HG03135 (cell line): Measurements from ENCODE around the gene DDIT3.

Source experiments
- ATAC-seq: cut with Tn5 transposase; IDR thresholded peaks from one replicate; pipeline ENCODE4 v1.9.1; 2021; ENCODE audit warnings: mild to moderate bottlenecking, moderate library complexity; ENCODE audit not compliant: unreplicated experiment

DDIT3 gene

DNA sequence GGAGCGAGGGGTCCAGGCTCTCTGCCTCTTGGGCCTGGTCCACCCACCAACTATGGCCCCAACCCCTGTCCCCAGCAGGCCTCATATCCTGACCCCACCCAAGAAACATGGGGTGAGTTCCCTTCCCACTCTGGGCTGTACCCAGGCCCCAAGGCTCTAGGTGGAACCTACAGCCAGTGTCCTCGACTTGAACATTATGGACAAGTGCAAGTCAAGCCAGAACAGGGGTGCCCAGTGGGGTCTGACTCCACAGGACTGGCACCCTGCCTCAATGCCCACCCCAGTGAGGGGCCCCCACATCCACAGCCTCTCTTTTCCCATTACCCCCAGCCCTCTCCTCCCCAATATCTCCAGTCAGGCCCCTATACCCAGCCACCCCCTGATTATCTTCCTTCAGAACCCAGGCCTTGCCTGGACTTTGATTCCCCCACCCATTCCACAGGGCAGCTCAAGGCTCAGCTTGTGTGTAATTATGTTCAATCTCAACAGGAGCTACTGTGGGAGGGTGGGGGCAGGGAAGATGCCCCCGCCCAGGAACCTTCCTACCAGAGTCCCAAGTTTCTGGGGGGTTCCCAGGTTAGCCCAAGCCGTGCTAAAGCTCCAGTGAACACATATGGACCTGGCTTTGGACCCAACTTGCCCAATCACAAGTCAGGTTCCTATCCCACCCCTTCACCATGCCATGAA lies 49.2 kb downstream of the DDIT3 start:
- ATAC-seq = no peak

DNA sequence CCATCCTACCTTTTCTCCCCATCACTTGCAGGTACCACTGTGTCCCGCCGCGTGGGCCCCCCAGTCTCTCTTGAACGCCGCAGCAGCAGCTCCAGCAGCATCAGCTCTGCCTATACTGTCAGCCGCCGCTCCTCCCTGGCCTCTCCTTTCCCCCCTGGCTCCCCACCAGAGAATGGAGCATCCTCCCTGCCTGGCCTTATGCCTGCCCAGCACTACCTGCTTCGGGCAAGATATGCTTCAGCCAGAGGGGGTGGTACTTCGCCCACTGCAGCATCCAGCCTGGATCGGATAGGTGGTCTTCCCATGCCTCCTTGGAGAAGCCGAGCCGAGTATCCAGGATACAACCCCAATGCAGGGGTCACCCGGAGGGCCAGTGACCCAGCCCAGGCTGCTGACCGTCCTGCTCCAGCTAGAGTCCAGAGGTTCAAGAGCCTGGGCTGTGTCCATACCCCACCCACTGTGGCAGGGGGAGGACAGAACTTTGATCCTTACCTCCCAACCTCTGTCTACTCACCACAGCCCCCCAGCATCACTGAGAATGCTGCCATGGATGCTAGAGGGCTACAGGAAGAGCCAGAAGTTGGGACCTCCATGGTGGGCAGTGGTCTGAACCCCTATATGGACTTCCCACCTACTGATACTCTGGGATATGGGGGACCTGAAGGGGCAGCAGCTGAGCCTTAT lies 49.9 kb downstream of the DDIT3 start:
- ATAC-seq = no peak

DNA sequence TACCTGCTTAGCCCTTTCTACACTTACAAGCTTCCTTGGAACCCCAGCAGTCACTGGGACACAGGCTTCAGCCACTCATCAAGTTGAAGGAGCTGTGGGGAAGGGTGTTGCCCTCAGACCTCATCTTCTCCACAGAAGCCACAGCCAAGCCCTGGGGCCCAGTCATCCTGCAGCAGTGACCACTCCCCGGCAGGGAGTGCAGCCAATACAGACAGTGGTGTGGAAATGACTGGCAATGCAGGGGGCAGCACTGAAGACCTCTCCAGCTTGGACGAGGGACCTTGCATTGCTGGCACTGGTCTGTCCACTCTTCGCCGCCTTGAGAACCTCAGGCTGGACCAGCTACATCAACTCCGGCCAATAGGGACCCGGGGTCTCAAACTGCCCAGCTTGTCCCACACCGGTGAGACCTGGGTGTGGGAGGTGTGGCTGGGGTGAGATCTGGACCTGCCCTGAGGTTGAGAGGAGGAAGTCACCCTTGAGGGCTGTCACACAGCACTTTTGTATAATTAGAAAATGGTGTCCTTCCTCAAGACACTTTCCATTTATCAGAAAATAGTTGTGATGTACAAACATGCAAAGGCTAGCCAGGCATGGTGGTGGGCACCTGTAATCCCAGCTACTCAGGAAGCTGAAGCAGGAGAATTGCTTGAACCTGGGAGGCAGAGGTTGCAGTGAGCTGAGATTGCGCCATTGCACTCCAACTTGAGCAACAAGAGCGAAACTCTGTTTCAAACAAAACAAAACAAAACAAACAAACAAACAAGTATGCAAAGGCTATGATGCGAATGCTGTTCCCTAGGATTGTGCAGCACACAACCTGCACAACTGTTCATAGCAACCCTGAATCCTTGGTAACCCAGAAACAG lies 50.8 kb downstream of the DDIT3 start:
- no peak for ATAC-seq

DNA sequence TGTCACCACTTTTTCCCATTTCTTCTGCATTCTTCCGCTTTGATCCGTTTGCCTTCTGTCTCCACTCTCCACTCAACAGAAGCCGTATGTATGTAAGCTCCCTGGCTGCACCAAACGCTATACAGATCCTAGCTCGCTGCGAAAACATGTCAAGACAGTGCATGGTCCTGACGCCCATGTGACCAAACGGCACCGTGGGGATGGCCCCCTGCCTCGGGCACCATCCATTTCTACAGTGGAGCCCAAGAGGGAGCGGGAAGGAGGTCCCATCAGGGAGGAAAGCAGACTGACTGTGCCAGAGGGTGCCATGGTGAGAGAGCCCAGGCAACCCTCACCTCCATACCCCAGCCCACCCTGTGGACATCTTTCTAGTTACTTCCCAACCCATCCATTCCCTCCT lies 52.4 kb downstream of the DDIT3 start:
- ATAC-seq = no peak

DNA sequence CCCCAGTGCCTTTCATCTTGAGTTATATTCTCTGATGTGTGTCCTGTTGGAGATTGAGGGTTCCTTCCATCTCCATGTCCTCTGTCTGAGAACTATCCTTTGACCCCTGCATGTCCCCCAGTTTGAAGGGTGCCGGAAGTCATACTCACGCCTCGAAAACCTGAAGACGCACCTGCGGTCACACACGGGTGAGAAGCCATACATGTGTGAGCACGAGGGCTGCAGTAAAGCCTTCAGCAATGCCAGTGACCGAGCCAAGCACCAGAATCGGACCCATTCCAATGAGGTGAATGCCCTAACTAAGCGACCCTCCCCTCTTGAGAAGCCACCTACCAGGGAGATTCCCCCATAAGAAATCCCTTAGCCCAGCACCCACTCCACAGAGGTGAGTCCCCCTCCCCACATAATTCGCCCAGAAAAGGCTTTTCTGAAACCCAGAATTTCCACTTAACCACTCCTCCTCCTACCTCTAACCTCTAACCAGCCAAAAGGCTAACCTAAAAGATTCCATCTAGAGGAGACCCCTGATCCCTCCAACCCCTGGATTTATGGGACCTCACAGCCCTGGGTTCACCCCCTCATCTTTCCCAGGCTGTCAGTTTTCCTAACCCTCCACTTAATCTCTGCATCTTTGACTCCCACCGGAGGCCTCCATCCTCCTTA lies 53.0 kb downstream of the DDIT3 start:
- ATAC-seq = no peak
